Activated CD4-positive, alpha-beta T cell treated with anti-CD3 and anti-CD28 coated beads, Interleukin-2, amount 50 U/mL, for 1 hour (primary cell): ENCODE data around the gene RAPGEF4.
"Not testable (repeated sequence)": the region's sequence is repeated elsewhere in the genome, so short reads cannot be mapped to it uniquely, and the experiment has no call there.

Source experiments
- DNase-seq: peaks from one replicate; pipeline ENCODE4 v3.0.0-alpha.2; 2020

Gene RAPGEF4

GRCh38 chr2:173079141-173079540 lies 343.5 kb downstream of the RAPGEF4 start:
- DNase-seq, result no peak

- no peak for DNase-seq
Observed at GRCh38 chr2:173079973-173080860, 344.6 kb downstream of the RAPGEF4 start.

- DNase-seq, result no peak
Observed at GRCh38 chr2:173086518-173087213, 351.0 kb downstream of the RAPGEF4 start.

- DNase-seq, result no peak
Observed at GRCh38 chr2:173087214-173087581, 351.6 kb downstream of the RAPGEF4 start.

GRCh38 chr2:173087793-173088496 lies 352.3 kb downstream of the RAPGEF4 start:
- no peak for DNase-seq

- DNase-seq, result no peak
Observed at GRCh38 chr2:173090276-173090877, 354.7 kb downstream of the RAPGEF4 start.

GRCh38 chr2:173090973-173091660 lies 355.5 kb downstream of the RAPGEF4 start:
- no peak for DNase-seq

GRCh38 chr2:173091910-173092309 lies 356.3 kb downstream of the RAPGEF4 start:
- no peak for DNase-seq

- no peak for DNase-seq
Observed at GRCh38 chr2:173092844-173093402, 357.3 kb downstream of the RAPGEF4 start.

GRCh38 chr2:173093617-173094016 lies 358.0 kb downstream of the RAPGEF4 start:
- not testable (repeated sequence) for DNase-seq

GRCh38 chr2:173094731-173095130 lies 359.1 kb downstream of the RAPGEF4 start:
- DNase-seq, result no peak

GRCh38 chr2:173095356-173095755 lies 359.7 kb downstream of the RAPGEF4 start:
- DNase-seq, result no peak

GRCh38 chr2:173099271-173099670 lies 363.6 kb downstream of the RAPGEF4 start:
- DNase-seq, result no peak

- DNase-seq, result no peak
Observed at GRCh38 chr2:173099804-173100203, 364.2 kb downstream of the RAPGEF4 start.

- no peak for DNase-seq
Observed at GRCh38 chr2:173101687-173102086, 366.0 kb downstream of the RAPGEF4 start.
